Naive thymus-derived CD4-positive, alpha-beta T cell (primary cell): ENCODE results near the gene EIF1. TPM values are rescaled to one million over a fixed set of nuclear protein-coding genes. Genes with fewer than 3 reads are reported as not detected.

Source experiments
- ATAC-seq: fragments of 150-1000 bp; cut with Tn5 transposase; 2 replicates; pipeline ENCODE4 v1.10.0; 2021; ENCODE audit warnings: mild to moderate bottlenecking, moderate library complexity
- CTCF ChIA-PET: fragments of 350-600 bp; sonication (Branson Sonifier 250); formaldehyde crosslinking; loops from one replicate; lab custom pipeline; 2021; ENCODE audit warnings: antibody characterized with exemption; lab: Charles Lee
- POLR2A ChIA-PET: fragments of 350-600 bp; sonication (Branson Sonifier 250); formaldehyde crosslinking; loops from one replicate; lab custom pipeline; 2021; ENCODE audit warnings: antibody characterized with exemption, inconsistent platforms; lab: Charles Lee
- DNase-seq, 9 donors: peaks; one replicate each; pipeline versions ENCODE4 v3.0.0 to v3.0.0-alpha.2; 2020 to 2022; ENCODE audit warnings: mixed read lengths in 1 of 9
- H3K27ac ChIP-seq: one replicate; pipeline ENCODE4 v1.7.0; 2013; ENCODE audit warnings: mild to moderate bottlenecking, low read depth, low read length, moderate library complexity
- H3K27me3 ChIP-seq, 2 donors: one replicate each; pipeline ENCODE4 v1.7.0; 2013; ENCODE audit warnings: low read length in 2 of 2, mild to moderate bottlenecking in 2 of 2, moderate library complexity in 2 of 2; ENCODE audit not compliant: control insufficient read depth in 2 of 2, insufficient read depth in 2 of 2
- H3K36me3 ChIP-seq, 3 experiments: 1 replicate in 2 of 3; 2 replicates in 1 of 3; pipeline ENCODE4 v1.7.0; 2013; ENCODE audit warnings: low read length in 3 of 3, mild to moderate bottlenecking in 3 of 3, moderate library complexity in 1 of 3; ENCODE audit not compliant: insufficient read depth in 3 of 3, control insufficient read depth in 2 of 3
- H3K4me1 ChIP-seq, 2 donors: one replicate each; pipeline ENCODE4 v1.7.0; 2013; ENCODE audit warnings: low read length in 2 of 2, mild to moderate bottlenecking in 2 of 2, moderate library complexity in 1 of 2; ENCODE audit not compliant: control insufficient read depth in 2 of 2, insufficient read depth in 2 of 2
- H3K4me3 ChIP-seq: 2 replicates; pipeline ENCODE4 v1.7.0; 2013; ENCODE audit warnings: mild to moderate bottlenecking, low read length
- H3K9me3 ChIP-seq, 3 experiments: 1 replicate in 2 of 3; 2 replicates in 1 of 3; pipeline ENCODE4 v1.7.0; 2013; ENCODE audit warnings: low read length in 3 of 3; ENCODE audit not compliant: control insufficient read depth in 2 of 3
- H3K27ac Mint-ChIP-seq, 9 donors: one replicate each; pipeline ENCODE4 v1.8.0; 2020 to 2022; ENCODE audit warnings: mixed read lengths in 9 of 9, mild to moderate bottlenecking in 8 of 9, moderate library complexity in 5 of 9, inconsistent platforms in 2 of 9
- H3K27me3 Mint-ChIP-seq, 5 donors: one replicate each; pipeline ENCODE4 v1.8.0; 2021 to 2022; ENCODE audit warnings: mixed read lengths in 5 of 5, mild to moderate bottlenecking in 1 of 5
- H3K36me3 Mint-ChIP-seq, 5 donors: one replicate each; pipeline ENCODE4 v1.8.0; 2020 to 2022; ENCODE audit warnings: mixed read lengths in 5 of 5, mild to moderate bottlenecking in 3 of 5, inconsistent platforms in 1 of 5
- H3K4me1 Mint-ChIP-seq, 7 donors: one replicate each; pipeline ENCODE4 v1.8.0; 2020 to 2022; ENCODE audit warnings: mixed read lengths in 7 of 7, mild to moderate bottlenecking in 3 of 7, inconsistent platforms in 1 of 7
- H3K4me3 Mint-ChIP-seq, 10 donors: one replicate each; pipeline ENCODE4 v1.8.0; 2020 to 2022; ENCODE audit warnings: mild to moderate bottlenecking in 10 of 10, mixed read lengths in 10 of 10, moderate library complexity in 6 of 10, inconsistent platforms in 2 of 10
- H3K9me3 Mint-ChIP-seq, 11 donors: one replicate each; pipeline ENCODE4 v1.8.0; 2020 to 2022; ENCODE audit warnings: mixed read lengths in 11 of 11, mild to moderate bottlenecking in 4 of 11, inconsistent platforms in 1 of 11, moderate library complexity in 1 of 11
- intact Hi-C, 2 donors: fragments of 100-400 bp; cut with micrococcal nuclease; formaldehyde crosslinking; loops; one replicate each; pipeline ENCODE4 v1.15.1; 2023
- polyA plus RNA-seq, 2 donors: library from polyadenylated mRNA; unstranded; fragments of 300-500 nt; fragmentation: Illumina TruSeq; gene quantifications; one replicate each; pipeline ENCODE4 v1.2.3, GENCODE V29; 2021
- total RNA-seq, 6 experiments: library from RNA in 5 of 6; stranded (reverse) in 5 of 6; gene quantifications; 1 replicate in 5 of 6; 2 replicates in 1 of 6; pipeline ENCODE4 v1.2.3 and lab custom pipeline; 2021 to 2026

The EIF1 gene
- total and polyA plus RNA-seq, 7 experiments from 2014 or later: 710 to 2,222 (median 934) TPM

DNA sequence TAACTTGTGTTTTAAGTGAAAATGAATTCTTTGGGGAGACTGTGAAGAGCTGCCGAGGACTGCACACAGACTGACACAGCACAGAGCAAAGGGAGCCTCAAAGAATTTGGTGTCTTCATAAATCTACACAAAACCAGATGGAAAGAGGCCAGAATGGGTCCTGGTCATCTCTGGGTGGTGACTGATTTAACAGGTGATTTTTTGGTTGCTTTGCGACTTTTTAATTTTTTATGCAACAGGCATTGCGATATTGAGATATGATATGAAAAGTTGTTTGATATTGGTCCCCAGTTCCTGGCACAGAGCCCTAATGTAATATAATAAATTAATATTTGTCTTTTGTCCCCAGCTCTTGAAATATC is 12.6 kb upstream of the EIF1 start:
- H3K4me3 ChIP-seq: no peak overlapping the region
- ATAC-seq (no peak), DNase-seq (no peak)
- ChIA-PET CTCF (interaction anchor here (0.6 to 5.5 kb wide), 3 partner anchors 14 to 1581 kb away, joined by 3 to 64 read pairs (median 4); partner anchors contain the start of gene EIF1), POLR2A (interaction anchor here (5.1 to 6.2 kb wide), 2 partner anchors 9 to 15 kb away, joined by 54 to 255 read pairs; partner anchors contain the start of gene EIF1)
- H3K36me3 Mint-ChIP-seq: peaks cover 0 to 18% (median 0%) of the 10 kb centered on the region in 5 donors
- H3K27ac Mint-ChIP-seq: peak overlapping the region in 1 of 9 donors; percentile 72
- H3K4me1 Mint-ChIP-seq: peaks cover 18 to 61% (median 22%) of the 10 kb centered on the region in 7 donors
- no peaks in the 10 kb centered on the region for H3K27me3 ChIP-seq
- no peaks in the 10 kb centered on the region for H3K9me3 ChIP-seq
- H3K4me1 ChIP-seq: peaks cover 14 to 18% of the 10 kb centered on the region in 2 donors
- intact Hi-C loops: no loop called here
- H3K4me3 Mint-ChIP-seq: peak overlapping the region in 2 of 10 donors; percentile 25 to 64
- H3K36me3 ChIP-seq: no peaks in the 10 kb centered on the region
- no peaks in the 10 kb centered on the region for H3K27me3 Mint-ChIP-seq
- H3K9me3 Mint-ChIP-seq: peaks cover 0 to 3% (median 0%) of the 10 kb centered on the region in 11 donors
- no peak overlapping the region for H3K27ac ChIP-seq

DNA sequence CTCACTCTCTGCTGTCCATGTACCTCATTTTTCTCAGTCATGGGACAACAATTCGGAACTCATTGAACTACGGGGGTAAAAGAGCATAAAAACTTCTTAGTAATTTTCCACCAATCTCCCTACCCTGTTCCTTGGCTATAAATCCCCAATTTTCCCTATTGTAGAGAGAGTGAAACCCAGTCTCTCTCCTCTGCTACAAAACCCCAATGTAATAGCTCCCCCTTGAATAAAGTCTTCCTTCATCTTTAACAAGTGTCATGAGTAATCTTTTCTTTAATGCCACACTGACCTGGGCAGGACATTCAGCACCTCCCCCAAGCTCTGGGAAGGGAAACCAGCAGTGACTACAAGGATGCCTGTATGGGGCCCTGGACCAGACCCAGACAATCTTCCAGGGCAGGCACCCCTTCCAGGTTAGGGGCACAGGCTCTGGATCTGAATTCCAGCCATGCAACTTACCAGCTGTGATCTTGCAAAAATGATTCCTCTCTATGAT is 10.2 kb upstream of the EIF1 start:
- no peaks in the 10 kb centered on the region for H3K27me3 ChIP-seq
- intact Hi-C loops: no loop called here
- Mint-ChIP-seq H3K36me3 (peaks cover 0 to 14% (median 0%) of the 10 kb centered on the region in 5 donors), H3K27me3 (no peaks in the 10 kb centered on the region), H3K4me3 (peak overlapping the region; percentile 75 to 93 (median 88)), H3K4me1 (peaks cover 18 to 59% (median 28%) of the 10 kb centered on the region in 7 donors), H3K27ac (peak overlapping the region; percentile 94 to 98 (median 97)), H3K9me3 (peaks cover 0 to 3% (median 0%) of the 10 kb centered on the region in 11 donors)
- ChIA-PET CTCF (interaction anchor here (0.5 to 5.5 kb wide), 12 partner anchors 10 to 1279 kb away, joined by 3 to 64 read pairs (median 5); partner anchors contain the start of gene EIF1), POLR2A (interaction anchor here (0.9 to 6.2 kb wide), 8 partner anchors 9 to 897 kb away, joined by 3 to 255 read pairs (median 4); partner anchors contain the start of gene EIF1)
- peak overlapping the region; percentile 56 for H3K4me3 ChIP-seq
- peak overlapping the region; percentile 76 for H3K27ac ChIP-seq
- H3K36me3 ChIP-seq: no peaks in the 10 kb centered on the region
- H3K9me3 ChIP-seq: no peaks in the 10 kb centered on the region
- peak; percentile 16 for ATAC-seq
- peaks cover 14 to 18% of the 10 kb centered on the region in 2 donors for H3K4me1 ChIP-seq
- DNase-seq: no peak

DNA sequence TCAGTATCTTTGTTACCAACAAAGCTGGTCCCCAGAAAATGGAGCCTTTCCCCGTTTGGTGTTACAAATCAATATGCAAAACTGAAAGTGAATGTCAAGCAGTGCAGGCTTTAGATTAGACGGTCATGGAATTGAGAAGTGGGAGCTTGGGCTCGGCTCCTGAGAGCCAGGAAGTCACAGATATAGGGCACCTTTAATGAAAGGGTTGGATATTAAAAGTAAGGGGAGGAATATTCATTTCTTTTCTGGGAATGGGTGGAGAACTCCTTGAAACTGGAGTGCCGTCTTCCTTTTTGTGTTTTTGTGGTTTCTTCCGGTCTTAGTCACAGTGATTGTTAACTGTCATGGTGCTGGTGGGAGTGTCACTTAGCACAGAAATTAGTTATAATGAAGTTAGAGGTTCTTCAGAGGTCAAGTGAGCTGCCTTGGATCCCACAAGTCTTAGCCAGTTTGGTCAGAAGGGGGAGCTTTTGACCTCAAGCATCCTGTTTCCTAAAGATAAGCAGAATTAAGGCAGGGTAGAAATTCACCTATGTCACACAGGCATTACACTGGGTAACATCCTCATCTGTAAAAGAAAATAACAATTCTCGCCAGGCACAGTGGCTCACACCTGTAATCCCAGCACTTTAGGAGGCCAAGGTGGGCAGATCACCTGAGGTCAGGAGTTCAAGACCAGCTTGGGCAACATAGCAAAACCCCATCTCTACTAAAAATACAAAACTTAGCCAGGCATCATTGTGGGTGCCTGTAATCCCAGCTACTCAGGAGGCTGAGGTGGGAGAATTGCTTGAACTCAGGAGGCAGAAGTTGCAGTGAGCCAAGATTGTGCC is 9.6 kb upstream of the EIF1 start:
- peaks cover 0 to 3% (median 0%) of the 10 kb centered on the region in 11 donors for H3K9me3 Mint-ChIP-seq
- Histone ChIP-seq H3K36me3 (no peaks in the 10 kb centered on the region), H3K27me3 (no peaks in the 10 kb centered on the region), H3K27ac (peak overlapping the region; percentile 76), H3K9me3 (no peaks in the 10 kb centered on the region), H3K4me3 (peak overlapping the region; percentile 56), H3K4me1 (peaks cover 14 to 18% of the 10 kb centered on the region in 2 donors)
- no peaks in the 10 kb centered on the region for H3K27me3 Mint-ChIP-seq
- POLR2A ChIA-PET: interaction anchor here (0.9 to 6.2 kb wide), 8 partner anchors 9 to 898 kb away, joined by 3 to 255 read pairs (median 4); partner anchors contain the start of gene EIF1
- CTCF ChIA-PET: interaction anchor here (0.5 to 5.5 kb wide), 12 partner anchors 11 to 1280 kb away, joined by 3 to 64 read pairs (median 5); partner anchors contain the start of gene EIF1
- H3K4me1 Mint-ChIP-seq: peaks cover 18 to 64% (median 28%) of the 10 kb centered on the region in 7 donors
- H3K36me3 Mint-ChIP-seq: peaks cover 0 to 14% (median 0%) of the 10 kb centered on the region in 5 donors
- intact Hi-C loops: loop anchor here (1.0 kb wide), 3 partner anchors 9 to 17 kb away; partner anchors contain the start of gene EIF1 (in 2 of the 2)
- peak overlapping the region; percentile 75 to 93 (median 88) for H3K4me3 Mint-ChIP-seq
- peak in 8 of 9 donors; percentile 49 to 72 (median 57) for DNase-seq
- H3K27ac Mint-ChIP-seq: peak overlapping the region; percentile 94 to 98 (median 97)
- ATAC-seq: peak; percentile 93

DNA sequence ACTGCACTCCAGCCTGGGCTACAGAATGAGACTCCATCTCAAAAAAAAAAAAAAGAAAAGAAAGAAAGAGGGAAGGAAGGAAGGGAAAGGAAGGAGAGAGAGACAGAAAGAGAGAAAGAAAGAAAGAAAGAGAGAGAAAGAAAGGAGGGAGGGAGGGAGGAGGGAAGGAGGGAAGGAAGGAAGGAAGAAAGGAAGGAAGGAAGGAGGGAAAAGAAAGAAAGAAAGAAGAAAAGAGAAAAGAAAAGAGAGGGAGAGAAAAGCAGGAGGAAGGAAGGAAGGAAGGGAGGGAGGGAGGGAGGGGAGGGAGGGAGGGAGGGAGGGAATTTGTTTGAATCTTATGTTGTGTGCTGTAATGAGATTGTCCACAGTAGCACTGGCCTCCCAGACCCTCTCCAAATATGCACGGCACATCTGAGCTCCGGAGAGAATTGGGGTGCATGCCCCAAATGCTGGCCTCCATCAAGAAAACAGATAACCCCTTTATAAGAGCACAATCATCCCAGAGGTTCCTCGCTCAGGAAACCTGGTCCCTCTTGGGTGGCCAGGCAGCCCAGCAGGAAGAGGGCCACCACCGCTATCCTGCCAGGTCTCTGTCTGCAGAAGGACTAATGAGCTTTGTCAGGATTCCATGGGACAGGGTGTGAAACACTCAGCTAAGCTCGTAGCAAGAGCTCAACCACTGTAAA is 8.8 kb upstream of the EIF1 start:
- Mint-ChIP-seq H3K4me1 (peaks cover 18 to 62% (median 28%) of the 10 kb centered on the region in 7 donors), H3K27ac (peak overlapping the region; percentile 94 to 98 (median 97)), H3K4me3 (peak overlapping the region in 7 of 10 donors; percentile 75 to 93 (median 88)), H3K27me3 (no peaks in the 10 kb centered on the region), H3K36me3 (peaks cover 0 to 13% (median 0%) of the 10 kb centered on the region in 5 donors), H3K9me3 (peaks cover 0 to 3% (median 0%) of the 10 kb centered on the region in 11 donors)
- Histone ChIP-seq H3K4me1 (peaks cover 14 to 18% of the 10 kb centered on the region in 2 donors), H3K27ac (peak overlapping the region; percentile 76), H3K27me3 (no peaks in the 10 kb centered on the region), H3K9me3 (no peaks in the 10 kb centered on the region), H3K36me3 (no peaks in the 10 kb centered on the region), H3K4me3 (no peak overlapping the region)
- DNase-seq (no peak), ATAC-seq (no peak)
- POLR2A ChIA-PET: interaction anchor here (0.9 to 6.2 kb wide), 7 partner anchors 11 to 861 kb away, joined by 3 to 255 read pairs (median 5); partner anchors contain the start of gene EIF1
- intact Hi-C loops: loop anchor here (1.0 kb wide), 3 partner anchors 8 to 16 kb away; partner anchors contain the start of gene EIF1 (in 2 of the 2)
- CTCF ChIA-PET: interaction anchor here (0.8 to 5.5 kb wide), 8 partner anchors 10 to 17 kb away, joined by 4 to 64 read pairs (median 10); partner anchors contain the start of gene EIF1

DNA sequence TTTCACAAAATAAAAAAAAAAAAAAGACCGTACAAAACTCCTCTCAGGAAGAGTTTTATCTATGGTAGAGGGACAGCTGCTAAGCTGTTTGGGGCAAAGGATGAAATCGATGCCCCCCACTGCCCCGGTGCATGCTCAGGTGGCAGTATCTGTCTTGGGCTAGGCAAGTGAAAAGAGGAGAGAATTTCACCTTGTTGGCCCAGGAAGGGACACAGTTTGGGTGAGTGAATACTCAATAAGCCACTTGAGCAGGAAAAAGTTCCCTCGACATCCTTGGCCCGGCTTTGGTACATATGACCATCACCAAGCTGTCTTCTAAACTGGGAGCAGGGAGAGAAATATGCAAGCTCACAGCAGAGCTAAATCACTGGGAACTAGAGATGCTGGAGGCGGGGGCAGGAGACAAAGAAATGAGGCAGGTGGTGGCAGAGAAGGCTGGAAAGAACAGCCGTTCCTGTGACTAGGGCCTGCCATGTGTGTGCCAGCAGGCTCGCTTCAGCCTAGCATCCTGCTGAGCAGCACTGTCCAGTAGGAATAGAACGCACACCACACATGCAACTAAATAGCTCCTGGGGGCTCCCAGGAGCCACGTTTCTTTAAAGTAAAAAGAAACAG is 8.2 kb upstream of the EIF1 start:
- H3K4me1 ChIP-seq: peaks cover 14 to 18% of the 10 kb centered on the region in 2 donors
- peaks cover 0 to 13% (median 0%) of the 10 kb centered on the region in 5 donors for H3K36me3 Mint-ChIP-seq
- ATAC-seq (no peak), DNase-seq (no peak)
- no peaks in the 10 kb centered on the region for H3K9me3 ChIP-seq
- POLR2A ChIA-PET: interaction anchor here (0.6 to 6.2 kb wide), 5 partner anchors 10 to 888 kb away, joined by 3 to 255 read pairs (median 4); partner anchors contain the start of gene EIF1
- H3K4me1 Mint-ChIP-seq: peaks cover 18 to 58% (median 28%) of the 10 kb centered on the region in 7 donors
- no peaks in the 10 kb centered on the region for H3K36me3 ChIP-seq
- H3K27me3 ChIP-seq: no peaks in the 10 kb centered on the region
- peaks cover 0 to 3% (median 0%) of the 10 kb centered on the region in 11 donors for H3K9me3 Mint-ChIP-seq
- no peaks in the 10 kb centered on the region for H3K27me3 Mint-ChIP-seq
- peak overlapping the region in 3 of 9 donors; percentile 14 to 97 (median 72) for H3K27ac Mint-ChIP-seq
- intact Hi-C loops: no loop called here
- no peak overlapping the region for H3K4me3 Mint-ChIP-seq
- no peak overlapping the region for H3K4me3 ChIP-seq
- H3K27ac ChIP-seq: no peak overlapping the region
- CTCF ChIA-PET: interaction anchor here (0.8 to 5.5 kb wide), 4 partner anchors 10 to 17 kb away, joined by 4 to 64 read pairs (median 6); partner anchors contain the start of gene EIF1
